A549 (cell line): Measurements from ENCODE around the gene MED4. TPM values are rescaled to one million over a fixed set of nuclear protein-coding genes. Genes with fewer than 3 reads are reported as not detected.

Experiments used
- ATAC-seq, 2 experiments: fragments of 200-7000 bp in 1 of 2; fragments of >200 bp in 1 of 2; cut with Nextera tagmentation in 1 of 2; cut with Tn5 transposase in 1 of 2; 3 replicates each; pipeline versions ENCODE4 v1.8.0 to v1.9.1; 2018 to 2020; ENCODE audit warnings: mild to moderate bottlenecking in 1 of 2, moderate library complexity in 1 of 2
- CTCF ChIA-PET: fragments of 300-600 bp; sonication (Branson Sonifier 250); formaldehyde crosslinking; extraction: SDS; loops from one replicate; lab custom pipeline; 2021; ENCODE audit warnings: antibody characterized with exemption, inconsistent platforms; lab: Yijun Ruan, JAX
- POLR2A ChIA-PET: fragments of 350-600 bp; formaldehyde crosslinking; extraction: SDS; loops from one replicate; lab custom pipeline; 2021; ENCODE audit warnings: antibody characterized with exemption, inconsistent platforms; lab: Yijun Ruan, JAX
- DNase-seq, 2 experiments: peaks; one replicate each; pipeline versions ENCODE4 v3.0.0 to v3.0.0-alpha.2; 2011 to 2016; ENCODE audit warnings: low read depth in 1 of 2, low spot score in 1 of 2
- FAIRE-seq: peaks from 2 replicates; lab custom pipeline; 2011; peaks lifted over from hg19 to GRCh38; lab: Jason Lieb, UNC
- H3K27ac ChIP-seq, 2 experiments: fragments of >200 bp; sonication (Bioruptor Twin); formaldehyde crosslinking; 3 replicates each; pipeline ENCODE4 v1.5.1; 2016 to 2017
- H3K4me1 ChIP-seq: fragments of >200 bp; sonication (Bioruptor Twin); formaldehyde crosslinking; 3 replicates; pipeline ENCODE4 v1.6.1; 2016
- H3K4me2 ChIP-seq: fragments of >200 bp; sonication (Bioruptor Twin); formaldehyde crosslinking; 3 replicates; pipeline ENCODE4 v1.6.1; 2016
- H3K4me3 ChIP-seq: fragments of >200 bp; sonication (Bioruptor Twin); formaldehyde crosslinking; 3 replicates; pipeline ENCODE4 v1.5.1; 2016
- H3K9me3 ChIP-seq: fragments of >200 bp; sonication (Bioruptor Twin); formaldehyde crosslinking; 3 replicates; pipeline ENCODE4 v1.6.1; 2016
- CBX8 ChIP-seq: fragments of 200-600 bp; sonication (generic); IDR thresholded peaks from 2 replicates; pipeline ENCODE4 v1.6.1; 2016
- CHD2 ChIP-seq: fragments of 150-350 bp; IDR thresholded peaks from 2 replicates; pipeline ENCODE4 v1.6.1; 2014; ENCODE audit warnings: low read length; ENCODE audit not compliant: partially characterized antibody
- CTCF ChIP-seq: fragments of >200 bp; sonication (Bioruptor Twin); formaldehyde crosslinking; IDR thresholded peaks from 3 replicates; pipeline ENCODE4 v1.5.1; 2016
- E2F6 ChIP-seq: IDR thresholded peaks from 2 replicates; pipeline ENCODE4 v1.6.1; 2012; ENCODE audit warnings: low read depth, borderline replicate concordance
- EHF ChIP-seq: fragments of 250-450 bp; sonication (Bioruptor Pico); IDR thresholded peaks from 2 replicates; pipeline ENCODE4 v1.5.0; 2020; ENCODE audit warnings: mild to moderate bottlenecking
- FOSB ChIP-seq: fragments of 250-450 bp; sonication (Bioruptor Pico); IDR thresholded peaks from 2 replicates; pipeline ENCODE4 v1.5.0; 2020; ENCODE audit warnings: mild to moderate bottlenecking, moderate library complexity
- FOSL2 ChIP-seq, 2 experiments: fragments of 450-650 bp in 1 of 2; fragments of >200 bp in 1 of 2; sonication (Bioruptor Twin) in 1 of 2; formaldehyde crosslinking; IDR thresholded peaks; 2 replicates each; pipeline versions ENCODE4 v1.5.0 to v1.6.1; 2016 to 2020; ENCODE audit warnings: mild to moderate bottlenecking in 1 of 2, moderate library complexity in 1 of 2
- FOXS1 ChIP-seq: fragments of 250-450 bp; sonication (Bioruptor Pico); IDR thresholded peaks from 2 replicates; pipeline ENCODE4 v1.5.0; 2020; ENCODE audit warnings: mild to moderate bottlenecking, moderate library complexity
- GATA3 ChIP-seq: IDR thresholded peaks from 2 replicates; pipeline ENCODE4 v1.6.1; 2012; ENCODE audit warnings: borderline replicate concordance
- HEYL ChIP-seq: fragments of 250-450 bp; sonication (Bioruptor Pico); IDR thresholded peaks from 2 replicates; pipeline ENCODE4 v1.8.0; 2021; ENCODE audit warnings: mild to moderate bottlenecking, moderate library complexity
- HMGXB4 ChIP-seq: fragments of 250-450 bp; sonication (Bioruptor Pico); IDR thresholded peaks from 2 replicates; pipeline ENCODE4 v1.5.0; 2021; ENCODE audit warnings: mild to moderate bottlenecking, moderate library complexity, borderline replicate concordance
- HOXB13 ChIP-seq: fragments of 250-450 bp; sonication (Bioruptor Pico); IDR thresholded peaks from 2 replicates; pipeline ENCODE4 v1.5.0; 2020; ENCODE audit warnings: low read depth, mild to moderate bottlenecking, moderate library complexity
- HOXB5 ChIP-seq: fragments of 250-450 bp; sonication (Bioruptor Pico); IDR thresholded peaks from 2 replicates; pipeline ENCODE4 v1.5.0; 2020; ENCODE audit warnings: mild to moderate bottlenecking, moderate library complexity
- JUN ChIP-seq, 2 experiments: fragments of >200 bp; sonication (Bioruptor Twin); formaldehyde crosslinking; IDR thresholded peaks; 2 replicates in 1 of 2; 3 replicates in 1 of 2; pipeline ENCODE4 v1.6.1; 2016 to 2017
- JUNB ChIP-seq: fragments of >200 bp; sonication (Bioruptor Twin); formaldehyde crosslinking; IDR thresholded peaks from 2 replicates; pipeline ENCODE4 v1.6.1; 2016
- KDM5A ChIP-seq: fragments of 200-600 bp; sonication (generic); IDR thresholded peaks from 2 replicates; pipeline ENCODE4 v1.6.1; 2016; ENCODE audit warnings: antibody characterized with exemption, mild to moderate bottlenecking
- MAFK ChIP-seq: fragments of 450-650 bp; IDR thresholded peaks from 2 replicates; pipeline ENCODE4 v1.6.1; 2014; ENCODE audit not compliant: partially characterized antibody
- MYC ChIP-seq: IDR thresholded peaks from 2 replicates; pipeline ENCODE4 v1.6.1; 2012; ENCODE audit warnings: mild to moderate bottlenecking, inconsistent platforms, low read length, improper control_type of control experiment, borderline replicate concordance
- NFE2L2 ChIP-seq: fragments of 150-350 bp; conservative IDR thresholded peaks from 2 replicates; pipeline ENCODE4 v1.6.1; 2014; ENCODE audit warnings: low read length
- NPAS2 ChIP-seq: fragments of 250-450 bp; sonication (Bioruptor Pico); IDR thresholded peaks from 2 replicates; pipeline ENCODE4 v1.8.0; 2022; ENCODE audit warnings: mild to moderate bottlenecking, moderate library complexity, borderline replicate concordance
- POLR2A ChIP-seq: IDR thresholded peaks from 2 replicates; pipeline ENCODE4 v1.6.1; 2012; ENCODE audit warnings: mild to moderate bottlenecking, low read length
- POLR2AphosphoS2 ChIP-seq: conservative IDR thresholded peaks from 2 replicates; pipeline ENCODE4 v1.6.1; 2012; ENCODE audit warnings: low read length, improper control_type of control experiment, inconsistent platforms
- RAD21 ChIP-seq, 2 experiments: fragments of >200 bp in 1 of 2; sonication (Bioruptor Twin) in 1 of 2; formaldehyde crosslinking in 1 of 2; IDR thresholded peaks in 1 of 2; conservative IDR thresholded peaks in 1 of 2; 2 replicates in 1 of 2; 3 replicates in 1 of 2; pipeline ENCODE4 v1.6.1; 2012 to 2018; ENCODE audit warnings: inconsistent platforms in 1 of 2
- RARB ChIP-seq: fragments of 250-450 bp; sonication (Bioruptor Pico); IDR thresholded peaks from 2 replicates; pipeline ENCODE4 v1.8.0; 2021; ENCODE audit warnings: mild to moderate bottlenecking, moderate library complexity
- RFX5 ChIP-seq: fragments of 450-650 bp; IDR thresholded peaks from 2 replicates; pipeline ENCODE4 v1.7.1; 2014; ENCODE audit warnings: antibody characterized with exemption, mild to moderate bottlenecking, moderate library complexity
- RNF2 ChIP-seq: fragments of 200-600 bp; sonication (generic); IDR thresholded peaks from 2 replicates; pipeline ENCODE4 v1.6.1; 2016; ENCODE audit warnings: low read depth, mild to moderate bottlenecking, antibody characterized with exemption, moderate library complexity, borderline replicate concordance
- SMC3 ChIP-seq: fragments of >200 bp; sonication (Bioruptor Twin); formaldehyde crosslinking; IDR thresholded peaks from 3 replicates; pipeline ENCODE4 v1.6.1; 2018; ENCODE audit warnings: inconsistent platforms
- TP53 ChIP-seq: fragments of 250-450 bp; sonication (Bioruptor Pico); IDR thresholded peaks from 2 replicates; pipeline ENCODE4 v1.5.0; 2021; ENCODE audit warnings: mild to moderate bottlenecking, moderate library complexity
- USF2 ChIP-seq: fragments of 450-650 bp; IDR thresholded peaks from 2 replicates; pipeline ENCODE4 v1.6.1; 2014; ENCODE audit warnings: antibody characterized with exemption
- ZC3H11A ChIP-seq: fragments of 450-650 bp; IDR thresholded peaks from 2 replicates; pipeline ENCODE4 v1.6.1; 2014; ENCODE audit warnings: antibody characterized with exemption, mild to moderate bottlenecking
- ZNF302 ChIP-seq: fragments of 250-450 bp; sonication (Bioruptor Pico); IDR thresholded peaks from 2 replicates; pipeline ENCODE4 v1.9.0; 2021; ENCODE audit warnings: inconsistent platforms, mild to moderate bottlenecking, moderate library complexity
- WGBS: methylation state at CpG from one replicate; pipeline ENCODE4 v1.1.6; 2017; ENCODE audit errors: missing lambda C conversion rate; 5-methylcytosine and 5-hydroxymethylcytosine counted together
- polyA minus RNA-seq: library from RNA; depleted of rRNA, polyadenylated mRNA; stranded (reverse); fragments of >200 nt; gene quantifications from 2 replicates; pipeline ENCODE4 v1.2.3, GENCODE V29; 2011; rRNA and poly(A)+ RNA removed
- polyA plus RNA-seq, 4 experiments: library from polyadenylated mRNA; depleted of rRNA in 3 of 4; stranded (reverse); fragments of >200 nt; fragmentation: RNase III in 1 of 4; extraction: RNeasy Plus Mini Kit Qiagen cat#74134 plus additional on column Dnase treatment in 1 of 4; gene quantifications; 2 replicates in 3 of 4; 3 replicates in 1 of 4; pipeline ENCODE4 v1.2.3, GENCODE V29; 2011 to 2017
- TF ChIP-seq, protein P1 (sequence below): fragments of 150-350 bp; IDR thresholded peaks from 2 replicates; pipeline ENCODE4 v1.6.1; 2014; ENCODE audit warnings: low read depth, mild to moderate bottlenecking, low read length
- TF ChIP-seq, protein P2 (sequence below): IDR thresholded peaks from 2 replicates; pipeline ENCODE4 v1.6.1; 2012

The MED4 gene, protein sequence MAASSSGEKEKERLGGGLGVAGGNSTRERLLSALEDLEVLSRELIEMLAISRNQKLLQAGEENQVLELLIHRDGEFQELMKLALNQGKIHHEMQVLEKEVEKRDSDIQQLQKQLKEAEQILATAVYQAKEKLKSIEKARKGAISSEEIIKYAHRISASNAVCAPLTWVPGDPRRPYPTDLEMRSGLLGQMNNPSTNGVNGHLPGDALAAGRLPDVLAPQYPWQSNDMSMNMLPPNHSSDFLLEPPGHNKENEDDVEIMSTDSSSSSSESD
- 37.2 and 41.9 TPM in 2 replicates for polyA plus RNA-seq (2011; rRNA removed)
- polyA plus RNA-seq (2012; cell fraction: cytosol; rRNA removed): 19.7 and 21.1 TPM in 2 replicates
- polyA plus RNA-seq (2012; cell fraction: nucleus; rRNA removed): 4.3 and 7.5 TPM in 2 replicates
- polyA plus RNA-seq (2017; fragmentation: RNase III; extraction: RNeasy Plus Mini Kit Qiagen cat#74134 plus additional on column Dnase treatment): 30.5 to 31.6 TPM (median 31.1 TPM) in 3 replicates
- 15.5 and 19.8 TPM in 2 replicates for polyA minus RNA-seq

- peaks cover 11% of the 10 kb centered on the region; the same call in 1 of the 3 replicates for H3K4me1 ChIP-seq
- DNase-seq (peak; percentile 84 to 92), FAIRE-seq (no peak), ATAC-seq (peak; percentile 97 to 99)
- CTCF ChIA-PET: interaction anchor here (0.6 to 2.6 kb wide), 15 partner anchors 8 to 559 kb away, joined by 3 to 14 read pairs (median 4); partner anchors contain the start of genes CYSLTR2 and NUDT15
- H3K4me3 ChIP-seq: peak within 1 kb of the TSS; percentile 82
- H3K27ac ChIP-seq: peak within 1 kb of the TSS; percentile 89 to 98
- H3K9me3 ChIP-seq: no peaks in the 10 kb centered on the region
- POLR2A ChIA-PET: interaction anchor here (0.6 to 1.4 kb wide), 6 partner anchors 57 to 485 kb away, joined by 3 to 19 read pairs (median 4); partner anchors contain the start of genes ITM2B and NUDT15
- peak within 1 kb of the TSS; percentile 95 for H3K4me2 ChIP-seq
- 14% methylated on average over 38 of the region's 54 CpGs for WGBS
- TF ChIP-seq POLR2A (peak; percentile 76), JUN (IDR thresholded peaks at IDR 0.05) (peak in 1 of 2 experiments; percentile 72; a peak in 3 of 5 replicates), CBX8 (no peak), FOSL2 (IDR thresholded peaks at IDR 0.05) (no peak), FOSL2 (CRISPR knock-in tag; IDR thresholded peaks at IDR 0.05) (no peak), JUNB (no peak), RFX5 (no peak), SMC3 (peak; percentile 57), CTCF (peak; percentile 84), RNF2 (no peak), MAFK (no peak), TP53 (no peak), CHD2 (no peak), MYC (no peak), FOXS1 (CRISPR knock-in tag) (no peak), KDM5A (peak; percentile 93), USF2 (no peak), HMGXB4 (peak; percentile 50; the same call in 1 of the 2 replicates), ZNF302 (CRISPR knock-in tag) (no peak), E2F6 (peak; percentile 52; the same call in 1 of the 2 replicates), NPAS2 (CRISPR knock-in tag) (no peak), POLR2AphosphoS2 (no peak), HEYL (CRISPR knock-in tag) (no peak), FOSB (no peak), HOXB13 (no peak), HOXB5 (CRISPR knock-in tag) (no peak), RARB (no peak), GATA3 (no peak), NFE2L2 (no peak), ZC3H11A (no peak), EHF (no peak), RAD21 (conservative IDR thresholded peaks at IDR 0.05 in 1 of 2, IDR thresholded peaks at IDR 0.05 in 1 of 2) (peak; percentile 24 to 38; a peak in 3 of 5 replicates)
- TF ChIP-seq, protein P1, sequence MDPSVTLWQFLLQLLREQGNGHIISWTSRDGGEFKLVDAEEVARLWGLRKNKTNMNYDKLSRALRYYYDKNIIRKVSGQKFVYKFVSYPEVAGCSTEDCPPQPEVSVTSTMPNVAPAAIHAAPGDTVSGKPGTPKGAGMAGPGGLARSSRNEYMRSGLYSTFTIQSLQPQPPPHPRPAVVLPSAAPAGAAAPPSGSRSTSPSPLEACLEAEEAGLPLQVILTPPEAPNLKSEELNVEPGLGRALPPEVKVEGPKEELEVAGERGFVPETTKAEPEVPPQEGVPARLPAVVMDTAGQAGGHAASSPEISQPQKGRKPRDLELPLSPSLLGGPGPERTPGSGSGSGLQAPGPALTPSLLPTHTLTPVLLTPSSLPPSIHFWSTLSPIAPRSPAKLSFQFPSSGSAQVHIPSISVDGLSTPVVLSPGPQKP: no peak
- TF ChIP-seq, protein P2, sequence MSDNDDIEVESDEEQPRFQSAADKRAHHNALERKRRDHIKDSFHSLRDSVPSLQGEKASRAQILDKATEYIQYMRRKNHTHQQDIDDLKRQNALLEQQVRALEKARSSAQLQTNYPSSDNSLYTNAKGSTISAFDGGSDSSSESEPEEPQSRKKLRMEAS: peak; percentile 80
Observed at GRCh38 chr13:48094781-48095502, at the start of gene MED4. Gene MED4 (minus strand): TSS chr13:48095104. CDS start chr13:48095078, 26 bp downstream.
